ENCODE measurements around the gene HORMAD2. TPM values are rescaled to one million over a fixed set of nuclear protein-coding genes. Genes with fewer than 3 reads are reported as not detected.

HORMAD2 gene, protein sequence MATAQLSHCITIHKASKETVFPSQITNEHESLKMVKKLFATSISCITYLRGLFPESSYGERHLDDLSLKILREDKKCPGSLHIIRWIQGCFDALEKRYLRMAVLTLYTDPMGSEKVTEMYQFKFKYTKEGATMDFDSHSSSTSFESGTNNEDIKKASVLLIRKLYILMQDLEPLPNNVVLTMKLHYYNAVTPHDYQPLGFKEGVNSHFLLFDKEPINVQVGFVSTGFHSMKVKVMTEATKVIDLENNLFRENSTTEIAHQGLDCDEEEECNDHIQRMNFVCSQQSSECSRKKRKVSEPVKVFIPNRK
- total RNA-seq: 1.8 TPM

DNA sequence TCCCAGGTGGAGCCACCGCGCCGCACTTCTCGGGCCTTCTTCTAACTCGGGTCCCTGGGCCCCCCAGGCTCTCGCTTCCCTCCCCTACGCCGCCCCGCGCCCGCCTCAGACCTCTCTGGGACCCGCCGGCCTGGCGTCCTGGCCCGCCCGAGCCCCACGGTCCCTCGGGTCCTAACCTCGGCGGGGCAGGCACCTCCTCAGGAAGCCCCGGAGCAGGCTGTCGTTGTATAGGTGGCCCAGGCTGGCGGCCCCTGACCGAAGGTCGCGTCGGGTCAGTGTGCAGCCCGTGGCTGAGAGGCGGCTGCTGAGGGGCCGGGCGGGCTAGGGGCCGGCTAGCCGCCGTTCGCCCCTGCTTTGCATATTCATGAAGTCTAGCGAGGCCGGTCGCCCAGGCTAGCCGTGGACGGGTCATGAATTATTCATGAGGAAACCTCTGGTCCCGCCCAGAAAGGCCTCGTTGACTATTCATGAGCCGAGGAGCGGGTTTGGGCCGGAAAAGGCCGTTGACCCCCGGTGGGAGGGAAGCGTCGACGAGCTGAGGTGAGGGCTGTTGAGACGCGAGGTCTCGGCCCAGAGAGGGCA is at the start of gene HORMAD2:
Gene HORMAD2 (plus strand): TSS at position 513 of the 582 bp plus-strand sequence. CDS start 13,489 bp downstream, outside the sequence.

Other genes with a start within 250 kb of the HORMAD2 start
- 17.8 TPM for gene ASCC2, start 242.2 kb upstream of the HORMAD2 start, total RNA-seq
- 64.8 TPM for gene MTMR3, start 197.3 kb upstream of the HORMAD2 start, total RNA-seq
- gene LIF, start 166.3 kb downstream of the HORMAD2 start, total RNA-seq: not detected
- gene OSM, start 186.4 kb downstream of the HORMAD2 start, total RNA-seq: 0.23 TPM
- gene CASTOR1, start 209.0 kb downstream of the HORMAD2 start, total RNA-seq: 2.5 TPM
- 11.1 TPM for gene TBC1D10A, start 246.5 kb downstream of the HORMAD2 start, total RNA-seq

All from diencephalon (tissue), 1 donor.